ENCODE data around the gene KMO.

The KMO gene

DNA sequence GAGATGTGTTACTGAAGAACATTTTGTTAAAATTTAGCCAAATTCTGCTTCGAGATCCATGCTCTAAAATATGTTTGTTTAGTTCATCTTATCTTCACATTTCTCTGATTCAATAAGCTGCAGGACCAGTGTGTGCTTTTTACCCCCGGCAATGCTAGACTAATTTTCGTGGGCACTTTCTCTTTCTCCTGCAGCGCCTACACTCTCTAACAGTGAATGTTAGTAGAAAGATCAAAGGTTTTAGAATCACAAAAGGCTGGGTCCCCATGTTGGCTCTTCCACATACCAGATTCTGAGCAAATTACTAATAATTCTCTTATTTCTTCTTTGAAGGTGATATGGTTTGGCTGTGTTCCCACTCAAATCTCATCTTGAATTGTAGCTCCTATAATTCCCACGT is 99.5 kb downstream of the KMO start:
- DNase-seq: no peak

DNA sequence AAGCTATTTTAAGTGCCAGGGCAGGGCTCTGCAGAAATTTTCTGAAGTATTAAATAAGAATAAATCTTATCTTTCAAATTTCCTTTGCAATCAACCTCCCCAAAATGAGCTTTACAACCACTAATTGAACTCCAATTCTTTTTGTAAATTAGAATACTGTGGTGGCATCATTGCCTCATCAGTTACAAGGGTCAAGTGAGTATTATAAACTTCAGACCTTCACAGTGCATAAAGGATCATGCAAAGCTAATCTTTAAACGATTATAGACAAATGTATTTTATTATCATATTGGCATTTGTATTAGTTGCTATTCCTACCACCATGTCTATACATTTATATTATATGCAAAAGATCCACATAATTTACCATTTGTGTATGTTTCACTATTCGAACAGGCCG is 100.8 kb downstream of the KMO start:
- DNase-seq: no peak

DNA sequence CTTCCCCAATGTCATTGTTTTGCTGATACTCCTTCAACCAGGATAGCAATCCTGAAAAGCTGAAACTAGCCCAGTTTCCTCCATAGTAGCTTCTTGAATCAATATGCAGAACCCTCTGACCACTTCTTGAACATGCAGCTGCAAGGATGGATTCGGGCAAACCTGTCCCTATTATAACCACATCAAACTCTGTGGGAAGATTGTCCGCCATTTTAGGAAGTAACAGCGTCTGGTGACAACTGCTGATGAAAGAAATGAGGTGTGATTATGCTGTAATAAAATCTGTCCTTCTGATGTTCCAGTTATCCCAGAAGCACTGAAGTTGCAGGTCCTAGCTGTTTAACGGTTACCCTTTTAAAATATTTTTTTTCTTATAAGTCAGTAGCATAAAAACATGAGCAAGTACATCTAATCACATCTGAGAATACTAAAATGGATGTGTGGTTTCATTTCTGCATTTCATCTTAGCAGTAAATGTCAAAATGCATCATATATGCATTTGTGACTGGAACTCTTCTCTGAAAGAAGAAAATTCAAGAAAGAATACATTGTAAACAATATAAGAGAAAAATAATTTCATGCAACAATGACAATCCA is 103.5 kb downstream of the KMO start:
- no peak for DNase-seq

DNA sequence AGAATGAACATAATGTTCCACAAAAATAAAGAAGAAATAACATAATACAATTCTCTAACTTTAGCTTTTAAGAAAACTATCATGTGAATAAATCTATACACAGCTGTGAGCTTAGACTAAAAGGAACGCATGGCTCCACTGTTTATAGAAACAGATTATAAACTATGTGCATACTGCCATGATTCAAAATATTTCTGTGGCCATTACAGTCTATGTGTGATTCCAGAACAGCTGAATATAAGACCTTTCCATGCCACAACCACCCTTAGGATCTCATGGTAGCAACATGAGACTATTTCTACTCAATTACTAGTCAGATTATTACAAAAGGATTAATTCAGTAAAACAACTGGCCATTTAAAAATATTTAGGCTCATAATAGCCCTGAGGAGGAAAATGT is 104.1 kb downstream of the KMO start:
- no peak for DNase-seq

DNA sequence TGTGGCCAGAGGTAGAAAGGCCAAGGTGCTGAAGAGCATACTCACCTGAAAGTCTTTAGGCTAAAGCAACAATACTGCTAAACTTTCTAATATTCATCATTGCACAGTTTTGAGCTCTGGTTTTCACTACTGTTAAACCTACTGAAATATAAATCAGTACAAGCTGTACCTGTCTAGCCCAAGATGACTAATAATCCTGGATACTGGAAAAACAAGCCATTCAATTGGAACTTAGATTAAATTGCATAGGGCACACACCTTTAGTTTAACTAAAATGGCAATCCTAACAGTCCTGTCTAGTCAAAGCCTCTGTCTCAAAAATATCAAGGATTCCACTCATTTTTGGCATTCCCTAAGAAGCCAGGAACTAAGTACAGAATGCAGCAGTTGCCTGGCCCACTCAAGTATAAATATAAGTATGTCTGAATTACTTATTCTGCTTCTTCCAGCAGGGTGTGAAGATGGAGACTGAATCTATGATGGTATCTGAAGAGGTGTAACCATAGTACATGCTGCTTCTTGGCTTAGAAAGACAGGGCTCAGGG is 104.9 kb downstream of the KMO start:
- no peak for DNase-seq

DNA sequence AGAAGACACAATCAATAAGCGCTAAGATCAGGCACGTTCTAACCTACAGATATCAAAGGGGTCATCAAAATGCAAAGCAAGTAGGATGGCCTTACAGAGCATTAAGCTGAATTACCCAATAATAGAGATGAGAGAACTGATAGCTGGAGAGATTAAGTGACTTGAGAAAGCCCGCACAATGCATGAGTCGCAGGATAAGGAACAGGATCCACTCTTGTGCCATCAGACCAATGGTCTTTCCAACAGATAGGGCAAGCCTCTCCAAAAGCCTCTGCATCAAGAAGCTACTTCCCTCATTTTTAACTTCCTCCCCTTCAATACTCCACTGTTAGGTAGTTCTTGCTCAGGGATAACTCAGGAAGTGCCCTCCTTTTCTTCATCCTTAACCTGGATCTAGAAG is 105.4 kb downstream of the KMO start:
- no peak for DNase-seq

DNA sequence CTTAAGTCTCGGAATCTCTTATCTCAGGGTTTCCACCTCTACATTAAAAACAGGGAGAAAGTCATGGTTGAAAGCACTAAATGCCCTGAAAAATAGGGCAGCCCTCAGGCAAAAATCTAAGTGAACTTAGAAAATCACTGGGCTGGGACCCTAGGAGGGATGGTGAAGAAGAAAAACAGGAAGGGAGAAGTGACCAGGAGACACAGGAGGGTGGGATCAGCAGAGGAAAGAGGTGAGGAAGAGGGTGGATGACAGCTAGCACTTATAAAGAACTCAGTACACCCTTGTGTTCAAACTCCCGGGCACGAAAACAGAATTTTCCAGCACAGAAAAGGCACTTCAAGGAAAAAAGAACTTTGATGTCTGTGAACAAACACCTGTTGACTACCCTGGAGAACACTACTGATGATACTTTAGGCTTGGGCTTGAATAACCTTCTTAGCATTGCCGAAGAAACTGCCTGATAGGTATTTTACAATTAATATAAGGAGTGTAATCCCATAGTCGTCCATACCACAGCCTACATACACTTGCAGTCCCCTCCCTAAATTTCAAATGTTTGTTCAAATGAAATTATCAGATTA is 106.0 kb downstream of the KMO start:
- no peak for DNase-seq

DNA sequence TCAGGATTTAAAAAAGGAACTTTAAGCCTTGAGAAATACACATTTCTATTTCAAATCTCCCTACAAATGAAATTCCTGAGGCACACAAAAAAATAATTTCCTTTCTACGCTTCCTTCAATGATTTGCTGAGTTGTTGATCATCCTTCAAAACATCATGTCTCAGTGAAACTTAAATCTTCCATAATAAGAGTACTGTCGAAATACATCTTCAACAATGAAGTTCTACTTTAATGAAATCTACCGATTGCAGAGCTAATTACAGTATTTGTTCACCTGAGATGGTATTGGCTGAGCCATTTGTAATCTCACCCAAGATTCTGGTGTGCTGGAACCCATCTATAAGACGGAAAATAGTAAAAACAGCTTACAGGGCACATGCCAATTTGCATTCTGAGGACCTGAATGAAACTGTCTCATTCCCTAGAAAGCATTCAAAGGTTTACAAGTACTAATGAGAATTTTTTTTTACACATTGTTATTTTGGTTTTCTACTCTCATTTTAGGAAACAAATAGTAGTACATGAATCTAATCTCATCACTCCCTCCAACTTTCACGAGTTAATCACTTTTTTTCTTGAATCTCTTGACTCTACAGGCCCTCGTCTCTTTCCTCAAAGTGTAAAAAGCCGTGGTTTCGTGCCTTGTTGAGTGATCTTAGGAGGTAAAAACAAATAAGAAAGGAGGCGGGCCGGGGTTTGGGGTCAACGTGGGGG is 106.9 kb downstream of the KMO start:
- no peak for DNase-seq

DNA sequence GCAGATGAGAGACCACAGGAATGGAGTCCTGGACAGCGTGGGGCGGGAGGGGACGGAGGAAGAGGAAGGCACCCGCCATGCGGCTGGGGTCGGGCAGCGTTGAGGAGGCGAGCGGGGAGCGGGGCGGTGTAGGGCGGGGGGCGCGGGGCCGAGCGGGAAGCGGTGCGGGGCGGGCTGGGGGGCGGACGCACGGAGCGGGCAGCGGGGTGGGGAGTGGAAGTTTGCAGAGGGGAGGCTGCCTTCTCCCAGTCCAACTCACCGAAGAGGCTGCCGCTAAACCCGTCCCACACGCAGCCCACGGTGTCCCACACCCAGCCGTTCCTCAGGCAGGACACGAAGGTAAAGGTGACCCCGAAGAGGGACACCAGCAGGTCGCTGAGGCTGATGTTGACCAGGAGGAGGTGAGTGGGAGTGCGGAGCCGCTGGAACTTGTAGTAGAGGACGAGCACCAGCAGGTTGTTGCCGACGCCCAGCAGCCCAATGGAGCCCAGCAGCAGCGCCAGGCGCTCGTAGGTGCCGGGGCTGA is 107.5 kb downstream of the KMO start:
- DNase-seq: peak; percentile 47 to 49

DNA sequence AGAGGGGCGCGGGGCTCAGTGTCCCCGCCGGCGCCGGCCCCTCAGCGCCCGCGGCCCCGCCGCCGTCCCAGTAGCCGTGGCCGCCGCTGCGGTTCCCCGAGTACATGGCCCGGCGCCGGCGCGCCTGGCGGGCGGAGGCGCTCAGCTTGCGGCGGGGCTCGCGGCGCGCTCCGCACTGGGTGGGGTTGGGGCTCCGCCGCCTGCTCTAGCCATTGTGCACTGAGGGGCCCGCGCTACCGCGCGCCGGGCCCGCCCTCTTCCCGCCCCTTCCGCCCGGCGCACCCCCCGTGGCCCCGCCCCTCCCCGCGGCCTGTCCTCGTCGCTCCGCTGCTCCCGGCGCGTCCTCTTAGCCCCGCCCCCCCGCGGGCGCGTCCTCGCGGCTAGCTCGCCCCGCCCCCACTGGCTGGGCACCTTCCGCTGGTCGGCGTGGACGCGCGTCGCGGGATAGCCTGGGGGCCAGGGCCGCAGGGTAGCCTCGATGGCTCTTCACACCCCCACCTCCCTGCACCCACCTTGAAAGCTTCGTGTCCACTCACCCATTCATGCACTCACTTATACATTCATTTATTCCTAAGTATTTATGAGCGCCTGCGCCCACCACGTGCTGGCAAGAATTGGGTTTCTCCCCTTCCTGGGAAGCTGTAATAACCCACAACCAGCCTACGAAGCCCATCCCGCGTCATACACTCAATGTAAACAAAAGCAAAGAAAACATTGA is 108.1 kb downstream of the KMO start, which contains the start of the genes CHML and OPN3:
Gene CHML (minus strand): TSS at position 221 of the 718 bp plus-strand sequence. CDS start 4,603 bp downstream, outside the sequence.
Gene OPN3 (minus strand): TSS at position 221 of the 718 bp plus-strand sequence. CDS start 115 bp downstream, at position 106.
- peak; percentile 93 to 96 for DNase-seq

DNA sequence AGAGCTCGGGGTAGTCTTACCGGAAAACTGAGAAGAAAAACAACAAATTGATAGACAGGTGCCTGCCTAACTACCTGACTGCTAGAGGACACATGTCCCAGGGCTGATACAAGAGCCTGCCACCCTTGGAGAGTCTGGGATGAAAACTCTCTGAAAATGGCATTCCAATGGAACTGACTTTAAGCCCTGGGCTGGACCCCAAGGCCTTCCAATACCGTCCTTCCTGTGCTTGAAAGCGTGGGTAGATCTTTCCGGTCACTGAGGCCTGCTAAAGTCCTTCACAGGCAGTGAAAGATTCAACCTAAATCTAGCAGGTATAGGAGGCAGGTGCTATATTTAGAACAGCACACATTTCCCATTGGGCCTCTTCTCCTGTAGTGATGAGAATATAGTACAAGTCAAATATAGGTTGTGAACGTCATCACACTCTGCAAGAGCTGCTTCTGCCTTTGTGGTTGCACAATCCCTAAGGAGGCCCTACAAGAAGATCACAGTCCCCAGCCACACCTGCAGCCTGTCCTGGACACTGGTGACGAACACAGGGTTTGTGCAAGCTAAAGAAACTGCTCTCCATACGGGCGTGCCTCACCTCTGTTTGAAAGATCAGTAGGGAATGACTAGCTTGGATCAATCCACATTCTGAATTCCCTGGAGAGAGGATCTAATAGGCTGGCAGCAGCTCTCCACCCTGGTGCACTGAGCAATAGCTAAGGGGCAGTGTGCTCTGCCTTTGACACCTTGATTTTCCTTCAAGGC is 108.9 kb downstream of the KMO start:
- DNase-seq: no peak

DNA sequence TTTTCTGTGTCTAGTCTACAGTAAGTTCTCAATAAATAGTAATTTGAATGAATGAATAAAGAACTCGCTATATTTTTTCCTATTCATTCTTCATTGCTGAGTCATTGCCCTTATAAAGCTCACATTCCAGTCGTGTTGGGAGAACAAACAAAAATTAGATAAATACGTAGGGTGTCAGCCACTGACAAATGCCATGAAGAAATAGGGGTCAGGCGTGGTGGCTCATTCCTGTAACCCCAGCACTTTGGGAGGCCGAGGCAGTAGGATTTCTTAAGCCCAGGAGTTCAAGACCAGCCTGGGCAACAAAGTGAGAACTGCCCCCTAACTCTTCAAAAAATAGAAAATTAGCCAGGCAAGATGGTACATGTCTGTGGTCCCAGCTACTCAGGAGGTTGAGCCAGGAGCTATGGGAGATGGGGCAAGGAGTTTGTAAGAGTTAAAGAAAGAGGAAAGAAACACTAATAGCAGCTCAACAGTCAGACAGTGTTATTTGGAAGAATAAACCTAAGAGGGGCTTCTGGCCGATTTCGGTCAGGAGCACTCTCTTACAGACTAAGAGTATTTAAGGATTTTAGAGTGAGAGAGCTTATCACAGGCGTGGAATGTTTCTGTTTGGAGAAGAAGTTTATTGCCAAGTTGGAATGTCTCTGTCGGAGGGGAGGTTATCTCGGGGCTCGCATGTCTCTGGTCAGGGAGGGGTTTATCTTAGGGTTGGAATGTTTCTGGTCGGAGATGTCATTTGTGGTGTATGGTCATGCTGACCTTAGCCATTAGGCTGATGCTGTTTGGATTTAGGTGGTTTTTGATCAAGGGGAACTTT is 109.8 kb downstream of the KMO start:
- no peak for DNase-seq

DNA sequence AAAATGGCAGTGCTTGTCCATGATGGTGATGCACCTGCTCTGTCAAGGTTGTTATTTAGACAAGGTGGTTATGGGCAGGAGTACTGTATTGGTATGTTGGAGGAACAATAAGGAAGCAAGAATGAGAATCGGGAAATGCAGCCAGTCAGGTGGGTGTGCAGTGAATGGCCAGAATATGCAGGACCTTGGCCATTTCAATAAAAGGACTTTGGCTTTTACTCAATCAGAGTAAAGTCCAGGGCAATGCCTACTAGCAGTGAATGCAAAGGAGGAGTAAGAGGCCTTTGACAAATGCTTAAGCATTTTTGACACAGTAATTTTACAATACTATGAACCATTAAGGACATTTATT is 110.4 kb downstream of the KMO start:
- no peak for DNase-seq

DNA sequence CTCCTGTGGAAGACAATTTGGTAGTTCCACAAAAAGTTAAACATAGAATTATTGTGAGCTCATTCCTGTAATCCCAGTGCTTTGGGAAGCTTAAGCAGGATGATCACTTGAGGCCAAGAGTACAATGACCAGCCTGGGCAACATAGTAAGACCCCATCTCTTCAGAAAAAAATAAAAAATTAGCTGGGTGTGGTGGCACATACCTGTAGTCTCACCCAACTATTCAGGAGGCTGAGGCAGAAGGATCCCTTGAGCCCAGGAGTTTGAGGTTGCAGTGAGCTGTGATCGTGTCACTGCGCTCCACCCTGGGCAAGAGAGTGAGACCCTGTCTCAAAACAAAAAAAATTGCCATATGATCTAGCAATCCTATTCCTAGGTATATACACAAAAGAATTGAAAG is 112.1 kb downstream of the KMO start:
- DNase-seq: no peak

DNA sequence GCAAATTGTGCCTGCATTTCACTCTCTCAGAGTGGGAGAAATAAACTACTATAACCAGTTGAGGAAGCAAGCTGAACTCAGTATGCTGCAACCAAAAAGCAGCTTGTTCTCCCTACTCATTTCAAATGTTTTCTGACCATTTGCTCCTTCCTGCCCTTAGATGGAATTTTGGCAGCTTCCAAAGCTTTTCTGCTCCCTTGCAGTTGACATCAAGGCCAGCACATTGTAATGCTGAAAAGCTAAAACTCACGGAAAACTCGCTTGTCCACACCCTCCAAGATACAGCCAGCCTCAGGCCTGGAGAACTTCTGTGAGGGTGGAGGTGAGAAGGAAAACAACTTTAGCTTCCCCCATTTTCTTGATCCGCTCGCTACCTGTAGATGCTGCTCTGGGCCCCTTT is 113.0 kb downstream of the KMO start:
- no peak for DNase-seq
